Stimulated activated CD8-positive, alpha-beta memory T cell treated with anti-CD3 and anti-CD28 coated beads, Interleukin-4, amount 100 ng/mL, for 4 hours (primary cell): Measurements from ENCODE around the gene DLGAP1.

Source experiments
- DNase-seq, 2 donors: peaks; one replicate each; pipeline ENCODE4 v3.0.0-alpha.2; 2020; ENCODE audit warnings: low read depth in 2 of 2, low spot score in 1 of 2

The DLGAP1 gene

GRCh38 chr18:3513481-3513880 lies 941.6 kb downstream of the DLGAP1 start:
- no peak for DNase-seq

- DNase-seq = no peak
Observed at GRCh38 chr18:3511980-3512379, 943.1 kb downstream of the DLGAP1 start.

- no peak for DNase-seq
Observed at GRCh38 chr18:3510896-3511295, 944.2 kb downstream of the DLGAP1 start.

GRCh38 chr18:3510024-3510423 lies 945.1 kb downstream of the DLGAP1 start:
- DNase-seq = no peak

GRCh38 chr18:3508576-3509549 lies 946.2 kb downstream of the DLGAP1 start:
- DNase-seq = no peak

- DNase-seq = no peak
Observed at GRCh38 chr18:3504637-3505036, 950.5 kb downstream of the DLGAP1 start.

GRCh38 chr18:3502650-3503049 lies 952.5 kb downstream of the DLGAP1 start:
- DNase-seq = no peak

- no peak for DNase-seq
Observed at GRCh38 chr18:3500016-3500415, 955.1 kb downstream of the DLGAP1 start.

- DNase-seq = no peak
Observed at GRCh38 chr18:3499501-3499900, 955.6 kb downstream of the DLGAP1 start.

GRCh38 chr18:3498698-3499471 lies 956.2 kb downstream of the DLGAP1 start:
- no peak for DNase-seq

- no peak for DNase-seq
Observed at GRCh38 chr18:3495691-3496430, 959.2 kb downstream of the DLGAP1 start.

- no peak for DNase-seq
Observed at GRCh38 chr18:3494569-3494968, 960.5 kb downstream of the DLGAP1 start.

GRCh38 chr18:3494245-3494526 lies 960.9 kb downstream of the DLGAP1 start:
- no peak for DNase-seq

GRCh38 chr18:3493501-3494244 lies 961.4 kb downstream of the DLGAP1 start:
- DNase-seq = no peak

- DNase-seq = no peak
Observed at GRCh38 chr18:3492721-3493120, 962.4 kb downstream of the DLGAP1 start.

- DNase-seq = no peak
Observed at GRCh38 chr18:3491981-3492555, 963.0 kb downstream of the DLGAP1 start.

- no peak for DNase-seq
Observed at GRCh38 chr18:3489462-3489861, 965.6 kb downstream of the DLGAP1 start.

- no peak for DNase-seq
Observed at GRCh38 chr18:3486512-3486911, 968.6 kb downstream of the DLGAP1 start.

GRCh38 chr18:3485153-3486149 lies 969.7 kb downstream of the DLGAP1 start:
- DNase-seq = no peak
